WI38 (cell line): Measurements from ENCODE around the gene CC2D1A.
"Not testable (repeated sequence)": the region's sequence is repeated elsewhere in the genome, so short reads cannot be mapped to it uniquely, and the experiment has no call there.

ENCODE experiments used
- H3K4me3 ChIP-seq: 2 replicates; pipeline ENCODE4 v1.5.1; 2011; ENCODE audit warnings: low read depth, mild to moderate bottlenecking, control low read depth, low read length
- TF ChIP-seq, protein P1 (sequence below): IDR thresholded peaks from 2 replicates; pipeline ENCODE4 v1.5.1; 2012; ENCODE audit warnings: low read depth, mild to moderate bottlenecking, control low read depth, low read length

The CC2D1A gene

DNA sequence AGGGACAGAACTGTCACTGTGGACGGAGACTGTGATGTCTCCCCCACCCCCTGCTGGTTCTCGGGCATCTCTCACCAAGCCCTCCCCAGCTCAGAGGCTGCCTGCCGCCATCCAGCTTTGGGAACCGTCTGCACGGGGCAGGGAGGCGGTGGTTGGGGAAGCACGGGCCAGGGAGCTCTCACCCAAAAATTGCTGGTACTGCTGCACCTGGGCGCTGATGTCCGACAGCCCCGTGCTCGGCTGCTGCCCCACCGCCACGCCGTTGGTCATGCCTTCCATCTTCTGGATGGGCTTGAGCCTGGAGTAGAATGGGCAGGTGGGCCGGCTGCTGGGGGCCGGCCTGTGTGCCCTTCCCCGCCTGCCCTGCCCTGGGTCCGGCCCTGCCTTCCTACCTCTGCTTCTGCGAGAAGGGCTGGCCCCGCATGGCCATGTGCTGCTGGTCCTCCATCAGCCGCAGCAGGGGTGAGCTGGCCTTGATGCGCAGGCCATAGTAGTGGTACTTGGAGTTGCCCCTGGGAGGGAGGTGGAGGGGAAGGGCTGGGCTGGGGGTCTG is 62.5 kb downstream of the CC2D1A start:
- TF ChIP-seq, protein P1, sequence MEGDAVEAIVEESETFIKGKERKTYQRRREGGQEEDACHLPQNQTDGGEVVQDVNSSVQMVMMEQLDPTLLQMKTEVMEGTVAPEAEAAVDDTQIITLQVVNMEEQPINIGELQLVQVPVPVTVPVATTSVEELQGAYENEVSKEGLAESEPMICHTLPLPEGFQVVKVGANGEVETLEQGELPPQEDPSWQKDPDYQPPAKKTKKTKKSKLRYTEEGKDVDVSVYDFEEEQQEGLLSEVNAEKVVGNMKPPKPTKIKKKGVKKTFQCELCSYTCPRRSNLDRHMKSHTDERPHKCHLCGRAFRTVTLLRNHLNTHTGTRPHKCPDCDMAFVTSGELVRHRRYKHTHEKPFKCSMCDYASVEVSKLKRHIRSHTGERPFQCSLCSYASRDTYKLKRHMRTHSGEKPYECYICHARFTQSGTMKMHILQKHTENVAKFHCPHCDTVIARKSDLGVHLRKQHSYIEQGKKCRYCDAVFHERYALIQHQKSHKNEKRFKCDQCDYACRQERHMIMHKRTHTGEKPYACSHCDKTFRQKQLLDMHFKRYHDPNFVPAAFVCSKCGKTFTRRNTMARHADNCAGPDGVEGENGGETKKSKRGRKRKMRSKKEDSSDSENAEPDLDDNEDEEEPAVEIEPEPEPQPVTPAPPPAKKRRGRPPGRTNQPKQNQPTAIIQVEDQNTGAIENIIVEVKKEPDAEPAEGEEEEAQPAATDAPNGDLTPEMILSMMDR = no peak
- H3K4me3 ChIP-seq = no peak overlapping the region

DNA sequence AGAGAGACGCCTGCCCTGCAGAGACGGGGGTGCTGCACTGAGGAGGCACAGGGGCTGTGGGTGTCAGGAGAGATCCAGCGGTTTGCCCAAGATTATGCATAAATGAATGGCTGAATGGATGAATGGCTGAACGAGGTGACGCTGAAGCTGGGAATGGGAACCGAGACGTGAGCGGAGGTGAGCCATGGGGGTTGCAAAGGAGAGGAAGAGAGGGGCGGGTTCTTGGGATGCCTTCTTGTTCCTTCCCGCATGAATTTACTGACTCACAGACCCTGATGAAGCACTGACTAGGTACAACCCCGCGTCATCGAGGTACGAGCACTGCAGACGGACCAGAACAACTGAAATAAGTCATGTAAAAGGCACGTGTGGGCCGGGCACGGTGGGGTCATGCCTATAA is 63.0 kb downstream of the CC2D1A start:
- TF ChIP-seq, protein P1 = no peak
- H3K4me3 ChIP-seq = no peak overlapping the region

DNA sequence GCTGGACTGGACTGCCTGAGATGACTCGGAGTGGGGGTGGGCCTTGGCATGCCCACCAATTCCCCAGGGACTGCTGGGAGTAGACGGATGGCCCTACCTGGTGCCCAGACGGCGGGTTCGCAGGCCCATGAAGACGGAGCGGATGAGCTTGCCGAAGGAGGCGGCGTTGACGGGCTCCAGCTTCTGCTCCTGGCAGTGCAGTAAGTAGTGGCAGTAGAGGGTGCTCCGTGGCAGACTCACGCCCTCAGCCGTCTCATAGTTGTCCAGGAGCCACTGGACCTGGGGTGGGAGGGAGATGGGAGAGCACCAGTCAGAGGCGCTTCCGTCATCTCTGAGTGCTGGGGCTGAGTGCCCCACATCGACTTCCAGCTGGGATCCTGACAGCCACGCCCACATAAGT is 63.9 kb downstream of the CC2D1A start:
- no peak overlapping the region for H3K4me3 ChIP-seq
- TF ChIP-seq, protein P1 = no peak

DNA sequence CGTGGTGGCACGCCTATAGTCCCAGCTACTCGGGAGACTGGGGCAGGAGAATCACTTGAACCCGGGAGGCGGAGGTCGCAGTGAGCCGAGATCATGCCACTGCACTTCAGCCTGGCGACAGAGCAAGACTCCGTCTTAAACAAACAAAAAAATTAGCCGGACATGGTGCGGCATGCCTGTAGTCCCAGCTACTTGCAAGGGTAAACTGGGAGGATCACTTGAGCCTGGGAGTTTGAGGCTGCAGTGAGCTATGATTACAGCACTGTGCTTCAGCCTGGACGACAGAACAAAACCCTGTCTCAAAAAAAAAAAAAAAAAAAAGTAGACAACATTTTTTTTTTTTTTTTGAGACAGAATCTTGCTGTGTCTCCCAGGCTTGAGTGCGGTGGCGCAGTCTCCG is 65.9 kb downstream of the CC2D1A start:
- not testable (repeated sequence) for H3K4me3 ChIP-seq

DNA sequence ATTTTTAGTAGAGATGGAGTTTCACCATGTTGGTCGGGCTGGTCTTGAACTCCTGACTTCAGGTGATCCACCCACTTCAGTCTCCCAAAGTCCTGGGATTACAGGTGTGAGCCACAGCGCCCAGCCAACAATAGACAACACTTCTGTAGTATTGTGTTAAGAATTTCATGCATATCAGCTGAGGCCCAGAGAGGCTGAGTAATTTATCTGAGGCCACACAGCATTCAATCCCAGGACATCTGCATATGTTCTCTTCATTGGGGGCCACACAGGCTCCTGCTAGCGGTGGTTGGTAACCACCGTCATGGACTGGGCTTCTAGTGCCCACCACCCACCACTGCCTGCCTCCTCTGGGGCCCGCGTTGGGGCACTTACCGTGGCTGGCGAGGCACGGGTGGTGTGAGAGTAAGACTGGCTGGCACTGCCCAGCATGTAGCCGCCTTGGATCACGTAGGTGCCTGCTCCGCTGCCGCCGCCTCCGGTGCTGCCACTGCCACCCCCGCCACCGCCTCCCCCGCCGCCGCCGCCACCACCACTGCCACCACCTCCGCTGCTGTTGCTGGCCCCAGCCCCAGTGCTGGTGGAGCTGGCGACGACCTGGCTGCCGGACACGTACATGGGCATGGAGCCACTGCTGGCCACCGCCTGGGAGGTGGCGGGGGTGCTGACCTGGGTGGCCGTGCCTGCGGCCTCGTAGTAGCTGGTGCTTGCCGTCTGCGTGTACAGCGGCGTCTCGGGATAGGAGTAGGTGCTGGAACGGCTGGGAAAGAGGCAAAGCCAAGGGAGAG is 66.6 kb downstream of the CC2D1A start:
- TF ChIP-seq, protein P1 = no peak
- H3K4me3 ChIP-seq = no peak overlapping the region

DNA sequence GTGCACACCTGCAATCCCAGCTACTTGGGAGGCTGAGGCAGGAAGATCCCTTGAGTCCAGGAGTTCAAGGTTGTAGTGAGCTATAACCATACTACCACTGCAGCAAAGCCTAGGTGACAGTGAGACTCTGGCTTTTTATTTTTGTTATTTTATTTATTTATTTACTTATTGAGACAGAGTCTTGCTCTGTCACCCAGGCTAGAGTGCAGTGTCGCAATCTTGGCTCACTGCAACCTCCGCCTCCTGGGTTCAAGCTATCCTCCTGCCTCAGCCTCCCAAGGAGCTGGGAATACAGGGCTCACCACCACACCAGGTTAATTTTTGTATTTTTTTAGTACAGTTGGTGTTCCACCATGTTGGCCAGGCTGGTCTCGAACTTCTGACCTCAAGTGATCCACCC is 67.5 kb downstream of the CC2D1A start:
- not testable (repeated sequence) for H3K4me3 ChIP-seq

DNA sequence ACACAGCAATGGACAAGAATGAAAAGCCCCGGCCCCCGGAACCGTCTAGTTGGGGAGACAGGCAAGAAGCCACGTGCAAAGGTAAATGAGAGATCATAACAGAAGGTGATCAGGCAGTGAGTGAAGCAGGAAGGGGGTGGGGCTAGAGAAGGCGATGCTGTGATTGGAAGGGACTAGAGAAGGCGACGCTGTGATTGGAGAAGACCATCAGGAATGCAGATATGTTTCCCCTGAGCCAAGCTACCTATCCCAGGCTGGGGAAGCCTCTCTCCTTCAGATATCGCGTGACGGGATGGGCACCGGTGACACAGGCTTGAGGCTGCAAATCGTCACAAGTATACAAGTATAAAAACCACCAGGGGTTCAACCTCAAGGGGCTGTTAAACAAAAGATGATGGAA is 68.1 kb downstream of the CC2D1A start:
- TF ChIP-seq, protein P1 = no peak
- H3K4me3 ChIP-seq = no peak overlapping the region

DNA sequence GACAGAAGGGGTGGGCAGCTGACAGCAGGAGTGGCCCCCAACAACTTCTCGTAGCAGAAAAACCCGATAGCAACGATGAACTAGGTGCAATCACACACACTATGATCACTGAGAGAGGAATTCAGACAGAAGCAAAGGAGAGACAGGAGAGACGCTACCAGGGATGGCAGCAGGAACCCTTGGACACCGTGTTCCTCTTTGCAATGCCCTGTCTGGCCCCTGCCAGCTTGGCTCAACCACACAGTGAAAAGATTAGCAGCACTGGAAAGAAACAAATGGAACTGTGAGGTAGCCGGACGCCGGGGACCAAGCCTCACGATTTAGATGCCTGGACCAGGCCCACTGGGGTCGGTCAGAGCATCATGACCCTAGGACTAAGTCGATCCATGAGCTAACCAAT is 69.9 kb downstream of the CC2D1A start:
- TF ChIP-seq, protein P1 = no peak
- no peak overlapping the region for H3K4me3 ChIP-seq
